Measurements from ENCODE around the gene SOX6.

DNA sequence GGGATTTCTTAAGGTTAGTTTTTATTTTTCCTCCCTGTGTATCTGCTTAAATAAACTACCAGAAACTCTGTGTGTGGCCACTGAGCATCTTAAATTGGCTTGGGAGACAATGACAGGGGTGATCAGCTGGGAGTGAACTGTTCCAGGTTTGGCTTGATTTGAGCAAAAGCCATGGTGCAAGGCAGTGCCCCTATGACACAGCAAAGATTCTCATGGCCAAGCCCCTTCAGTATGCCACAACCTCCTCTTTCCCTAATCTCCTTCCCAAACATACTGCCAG is 370.5 kb downstream of the SOX6 start:
- TF ChIP-seq CTCF (IDR thresholded peaks at IDR 0.05) (no peak), EZH2 (IDR thresholded peaks at IDR 0.05) (no peak)
